Natural killer cell (primary cell): ENCODE results near the gene KRTAP10-11. TPM values are rescaled to one million over a fixed set of nuclear protein-coding genes. Genes with fewer than 3 reads are reported as not detected.

Experiments
- ATAC-seq, 3 donors: fragments of 150-1000 bp in 2 of 3; fragments of 200-7000 bp in 1 of 3; cut with Tn5 transposase; 1 replicate in 1 of 3; 2 replicates in 2 of 3; pipeline ENCODE4 v1.10.0; 2021; ENCODE audit warnings: mild to moderate bottlenecking in 2 of 3, moderate library complexity in 2 of 3
- DNase-seq, 2 donors: peaks; one replicate each; pipeline versions ENCODE4 v3.0.0 to v3.0.0-alpha.2; 2013 to 2021; ENCODE audit warnings: mixed read lengths in 1 of 2
- H3K27ac ChIP-seq: one replicate; pipeline ENCODE4 v1.5.1; 2013; ENCODE audit warnings: mild to moderate bottlenecking, low read length
- H3K27me3 ChIP-seq: one replicate; pipeline ENCODE4 v1.6.1; 2013; ENCODE audit warnings: low read length; ENCODE audit not compliant: control insufficient read depth, insufficient read depth
- H3K36me3 ChIP-seq: one replicate; pipeline ENCODE4 v1.6.1; 2013; ENCODE audit warnings: low read length; ENCODE audit not compliant: control insufficient read depth, insufficient read depth
- H3K4me1 ChIP-seq: one replicate; pipeline ENCODE4 v1.6.1; 2013; ENCODE audit warnings: low read length; ENCODE audit not compliant: control insufficient read depth, insufficient read depth
- H3K4me3 ChIP-seq: one replicate; pipeline ENCODE4 v1.5.1; 2013; ENCODE audit warnings: low read length
- H3K9me3 ChIP-seq: one replicate; pipeline ENCODE4 v1.6.1; 2013; ENCODE audit warnings: low read length; ENCODE audit not compliant: control insufficient read depth, insufficient read depth
- H3K27ac Mint-ChIP-seq, 2 donors: one replicate each; pipeline ENCODE4 v1.8.0; 2022; ENCODE audit warnings: mild to moderate bottlenecking in 2 of 2, mixed read lengths in 2 of 2, moderate library complexity in 1 of 2
- H3K27me3 Mint-ChIP-seq, 2 donors: one replicate each; pipeline ENCODE4 v1.8.0; 2022; ENCODE audit warnings: low read depth in 2 of 2, mixed read lengths in 2 of 2
- H3K36me3 Mint-ChIP-seq: one replicate; pipeline ENCODE4 v1.8.0; 2022; ENCODE audit warnings: mixed read lengths
- H3K4me1 Mint-ChIP-seq, 2 donors: one replicate each; pipeline ENCODE4 v1.8.0; 2022; ENCODE audit warnings: mixed read lengths in 2 of 2
- H3K4me3 Mint-ChIP-seq: one replicate; pipeline ENCODE4 v1.8.0; 2022; ENCODE audit warnings: mild to moderate bottlenecking, moderate library complexity, mixed read lengths
- H3K9me3 Mint-ChIP-seq, 2 donors: one replicate each; pipeline ENCODE4 v1.8.0; 2022; ENCODE audit warnings: mixed read lengths in 2 of 2
- WGBS: methylation state at CpG from one replicate; pipeline ENCODE4 v1.1.7; 2013; ENCODE audit warnings: missing lambda C conversion rate; ENCODE audit not compliant: insufficient coverage; 5-methylcytosine and 5-hydroxymethylcytosine counted together
- intact Hi-C: fragments of 100-400 bp; cut with micrococcal nuclease; formaldehyde crosslinking; loops from one replicate; pipeline ENCODE4 v1.14.2; 2022
- total RNA-seq, 4 donors: library from RNA; stranded (reverse); fragments of 120-200 nt in 1 of 4; gene quantifications; one replicate each; pipeline versions ENCODE4 v1.2.3 to v1.2.4, GENCODE V29; 2013 to 2022
- TF ChIP-seq, protein P1 (sequence below): fragments of 200-600 bp; IDR thresholded peaks from one replicate; pipeline ENCODE4 v1.8.0; 2022; ENCODE audit warnings: antibody characterized with exemption

Gene KRTAP10-11
- total RNA-seq, 3 donors from 2014 or later (not counting 1 experiment from before 2014, with no cell fraction given): not detected

DNA sequence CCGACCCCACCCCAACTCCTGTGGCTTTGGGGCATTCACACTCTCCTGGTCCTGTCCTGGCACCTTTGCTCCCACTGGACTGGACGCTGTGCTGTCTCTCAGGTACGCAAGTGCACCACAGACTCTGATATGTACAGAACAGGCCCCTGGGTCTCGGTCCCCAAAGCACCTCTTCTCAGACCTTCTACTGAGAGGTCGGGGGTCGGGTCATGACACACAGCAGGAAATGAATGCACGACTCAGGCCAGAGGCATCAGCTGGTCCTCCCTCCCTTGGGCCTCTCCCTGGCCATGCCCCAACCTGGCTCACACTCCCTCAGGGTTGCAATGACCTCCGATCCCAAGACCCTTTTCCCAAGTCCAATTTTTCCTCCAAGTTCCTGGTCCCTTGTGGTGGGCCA, 49.0 kb downstream of the KRTAP10-11 start:
- 76% methylated on average over 8 of the region's 8 CpGs for WGBS
- peaks cover 0 to 6% of the 10 kb centered on the region in 2 donors for H3K9me3 Mint-ChIP-seq

GRCh38 chr21:44695641-44696040, 49.4 kb downstream of the KRTAP10-11 start:
- Mint-ChIP-seq H3K4me1 (peaks cover 0 to 17% of the 10 kb centered on the region in 2 donors), H3K27ac (no peak overlapping the region), H3K4me3 (no peak overlapping the region), H3K27me3 (peaks cover 43 to 73% of the 10 kb centered on the region in 2 donors), H3K36me3 (peaks cover 12% of the 10 kb centered on the region), H3K9me3 (peaks cover 0 to 6% of the 10 kb centered on the region in 2 donors)
- peaks cover 15% of the 10 kb centered on the region for H3K27me3 ChIP-seq
- intact Hi-C loops: no loop called here
- H3K36me3 ChIP-seq: no peaks in the 10 kb centered on the region
- ATAC-seq: no peak
- TF ChIP-seq, protein P1, sequence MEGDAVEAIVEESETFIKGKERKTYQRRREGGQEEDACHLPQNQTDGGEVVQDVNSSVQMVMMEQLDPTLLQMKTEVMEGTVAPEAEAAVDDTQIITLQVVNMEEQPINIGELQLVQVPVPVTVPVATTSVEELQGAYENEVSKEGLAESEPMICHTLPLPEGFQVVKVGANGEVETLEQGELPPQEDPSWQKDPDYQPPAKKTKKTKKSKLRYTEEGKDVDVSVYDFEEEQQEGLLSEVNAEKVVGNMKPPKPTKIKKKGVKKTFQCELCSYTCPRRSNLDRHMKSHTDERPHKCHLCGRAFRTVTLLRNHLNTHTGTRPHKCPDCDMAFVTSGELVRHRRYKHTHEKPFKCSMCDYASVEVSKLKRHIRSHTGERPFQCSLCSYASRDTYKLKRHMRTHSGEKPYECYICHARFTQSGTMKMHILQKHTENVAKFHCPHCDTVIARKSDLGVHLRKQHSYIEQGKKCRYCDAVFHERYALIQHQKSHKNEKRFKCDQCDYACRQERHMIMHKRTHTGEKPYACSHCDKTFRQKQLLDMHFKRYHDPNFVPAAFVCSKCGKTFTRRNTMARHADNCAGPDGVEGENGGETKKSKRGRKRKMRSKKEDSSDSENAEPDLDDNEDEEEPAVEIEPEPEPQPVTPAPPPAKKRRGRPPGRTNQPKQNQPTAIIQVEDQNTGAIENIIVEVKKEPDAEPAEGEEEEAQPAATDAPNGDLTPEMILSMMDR: no peak
- H3K9me3 ChIP-seq: no peaks in the 10 kb centered on the region
- no peaks in the 10 kb centered on the region for H3K4me1 ChIP-seq
- no peak overlapping the region for H3K27ac ChIP-seq
- DNase-seq: no peak
- 87% methylated on average over 8 of the region's 8 CpGs for WGBS
- no peak overlapping the region for H3K4me3 ChIP-seq

More for the DNA sequence above, 49.0 kb downstream of the KRTAP10-11 start:
- H3K9me3 ChIP-seq: no peaks in the 10 kb centered on the region
- TF ChIP-seq, protein P1: no peak
- Mint-ChIP-seq H3K36me3 (peaks cover 12% of the 10 kb centered on the region), H3K27ac (no peak overlapping the region), H3K4me1 (peaks cover 0 to 17% of the 10 kb centered on the region in 2 donors), H3K4me3 (no peak overlapping the region), H3K27me3 (peaks cover 45 to 73% of the 10 kb centered on the region in 2 donors)
- DNase-seq: no peak
- no peaks in the 10 kb centered on the region for H3K4me1 ChIP-seq
- no peak overlapping the region for H3K27ac ChIP-seq
- no peak overlapping the region for H3K4me3 ChIP-seq
- no peaks in the 10 kb centered on the region for H3K36me3 ChIP-seq
- intact Hi-C loops: no loop called here
- ATAC-seq: no peak
- H3K27me3 ChIP-seq: peaks cover 15% of the 10 kb centered on the region

DNA sequence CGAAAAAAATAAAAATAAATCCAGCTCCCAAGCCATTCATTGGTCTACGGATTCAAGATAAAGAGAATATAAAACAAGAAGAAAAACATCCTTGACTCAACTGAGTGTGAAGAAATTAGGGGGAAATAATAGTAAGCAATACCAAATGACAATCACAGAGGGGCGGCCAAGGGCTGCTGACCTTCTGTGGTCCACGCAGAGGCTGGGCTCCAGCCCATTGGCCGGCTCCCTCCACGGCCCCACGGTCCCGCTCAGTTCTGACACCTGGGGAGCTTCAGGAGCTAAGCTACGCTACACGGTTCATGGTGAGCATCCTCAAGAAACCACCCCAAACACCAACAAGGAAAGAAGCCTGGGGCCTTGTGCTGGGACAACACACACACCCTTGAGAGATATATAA, 50.4 kb downstream of the KRTAP10-11 start:
- Histone ChIP-seq H3K27me3 (peaks cover 22% of the 10 kb centered on the region), H3K4me3 (no peak overlapping the region), H3K27ac (no peak overlapping the region), H3K9me3 (no peaks in the 10 kb centered on the region), H3K4me1 (no peaks in the 10 kb centered on the region), H3K36me3 (no peaks in the 10 kb centered on the region)
- DNase-seq: no peak
- 83% methylated on average over 10 of the region's 10 CpGs for WGBS
- no peak for ATAC-seq
- H3K9me3 Mint-ChIP-seq: peaks cover 0 to 6% of the 10 kb centered on the region in 2 donors
- peaks cover 0 to 17% of the 10 kb centered on the region in 2 donors for H3K4me1 Mint-ChIP-seq
- no peak overlapping the region for H3K27ac Mint-ChIP-seq
- H3K27me3 Mint-ChIP-seq: peaks cover 45 to 75% of the 10 kb centered on the region in 2 donors
- H3K36me3 Mint-ChIP-seq: peaks cover 12% of the 10 kb centered on the region
- TF ChIP-seq, protein P1: no peak
- intact Hi-C loops: no loop called here
- H3K4me3 Mint-ChIP-seq: no peak overlapping the region

Other genes with a start within 250 kb of the KRTAP10-11 start
- gene LRRC3, start 190.9 kb upstream of the KRTAP10-11 start, total RNA-seq: under 1 TPM; 0.36 to 0.50 (median 0.38) TPM
- not detected for gene KRTAP10-1, start 106.2 kb upstream of the KRTAP10-11 start, total RNA-seq
- not detected for gene KRTAP10-2, start 94.9 kb upstream of the KRTAP10-11 start, total RNA-seq
- not detected for gene KRTAP10-3, start 87.6 kb upstream of the KRTAP10-11 start, total RNA-seq
- gene KRTAP10-4, start 72.7 kb upstream of the KRTAP10-11 start, total RNA-seq: not detected
- not detected for gene KRTAP10-5, start 65.8 kb upstream of the KRTAP10-11 start, total RNA-seq
- not detected for gene KRTAP10-6, start 53.9 kb upstream of the KRTAP10-11 start, total RNA-seq
- not detected for gene KRTAP10-7, start 45.8 kb upstream of the KRTAP10-11 start, total RNA-seq
- not detected for gene KRTAP10-8, start 34.3 kb upstream of the KRTAP10-11 start, total RNA-seq
- not detected for gene KRTAP10-9, start 19.3 kb upstream of the KRTAP10-11 start, total RNA-seq
- gene KRTAP10-10, start 9.1 kb upstream of the KRTAP10-11 start, total RNA-seq: not detected
- not detected for gene KRTAP12-4, start 8.2 kb downstream of the KRTAP10-11 start, total RNA-seq
- 1 to 10 TPM in 2 of 3 donors, not detected in 1; 1.0 to 1.1 TPM for gene KRTAP12-3, start 11.5 kb downstream of the KRTAP10-11 start, total RNA-seq
- not detected for gene KRTAP12-2, start 20.5 kb downstream of the KRTAP10-11 start, total RNA-seq
- not detected for gene KRTAP12-1, start 35.7 kb downstream of the KRTAP10-11 start, total RNA-seq
- not detected for gene KRTAP10-12, start 50.8 kb downstream of the KRTAP10-11 start, total RNA-seq
- not detected for gene TSPEAR, start 65.2 kb downstream of the KRTAP10-11 start, total RNA-seq
- 100 to 1,000 TPM in 2 of 3 donors, 10 to 100 TPM in 1; 89.1 to 109 (median 107) TPM for gene UBE2G2, start 155.4 kb downstream of the KRTAP10-11 start, total RNA-seq
- 10 to 100 TPM; 64.0 to 70.1 (median 65.2) TPM for gene SUMO3, start 171.6 kb downstream of the KRTAP10-11 start, total RNA-seq
- 100 to 1,000 TPM in 2 of 3 donors, 10 to 100 TPM in 1; 96.8 to 144 (median 126) TPM for gene PTTG1IP, start 227.3 kb downstream of the KRTAP10-11 start, total RNA-seq